Gastrocnemius medialis (tissue), 4 donors: ENCODE results near the gene CD82. TPM values are rescaled to one million over a fixed set of nuclear protein-coding genes. Genes with fewer than 3 reads are reported as not detected.

Source experiments
- ATAC-seq, 2 donors: fragments of 150-250 bp; one replicate each; pipeline ENCODE4 v1.9.1; 2016
- DNase-seq, 2 donors: peaks; one replicate each; pipeline ENCODE4 v3.0.0-alpha.2; 2019
- H3K27ac ChIP-seq, 4 donors: fragments of 200-600 bp; sonication (generic); 1 replicate in 1 of 4; 2 replicates in 3 of 4; pipeline ENCODE4 v1.5.1; 2016 to 2018; ENCODE audit warnings: mild to moderate bottlenecking in 2 of 4, moderate library complexity in 1 of 4
- H3K27me3 ChIP-seq, 3 donors: fragments of 200-600 bp; sonication (generic) in 2 of 3; 1 replicate in 1 of 3; 2 replicates in 2 of 3; pipeline versions ENCODE4 v1.5.1 to v1.6.0; 2016 to 2019; ENCODE audit warnings: mild to moderate bottlenecking in 1 of 3, moderate library complexity in 1 of 3
- H3K36me3 ChIP-seq, 2 donors: fragments of 200-600 bp; sonication (generic) in 1 of 2; one replicate each; pipeline ENCODE4 v1.5.1; 2017 to 2018
- H3K4me1 ChIP-seq, 2 donors: fragments of 200-600 bp; sonication (generic) in 1 of 2; one replicate each; pipeline ENCODE4 v1.5.1; 2016 to 2017; ENCODE audit warnings: mild to moderate bottlenecking in 2 of 2
- H3K4me3 ChIP-seq, 4 donors: fragments of 200-600 bp; sonication (generic) in 3 of 4; 1 replicate in 1 of 4; 2 replicates in 3 of 4; pipeline ENCODE4 v1.5.1; 2016 to 2019; ENCODE audit warnings: mild to moderate bottlenecking in 2 of 4
- H3K9me3 ChIP-seq, 3 donors: fragments of 200-600 bp; sonication (generic) in 2 of 3; 1 replicate in 1 of 3; 2 replicates in 2 of 3; pipeline ENCODE4 v1.5.1; 2016 to 2019
- POLR2A ChIP-seq, 2 donors: fragments of 450-650 bp; IDR thresholded peaks; one replicate each; pipeline ENCODE4 v1.6.1; 2017; ENCODE audit warnings: antibody characterized with exemption in 2 of 2, mild to moderate bottlenecking in 2 of 2, moderate library complexity in 2 of 2
- in situ Hi-C, 4 donors: fragments of 200-750 bp; cut with MboI; loops; one replicate each; pipeline versions ENCODE4 v1.15.0 to v1.8.0; 2017; ENCODE audit warnings: low sequenced_read_pairs in 4 of 4
- intact Hi-C: fragments of 100-400 bp; cut with DNase I; formaldehyde crosslinking; loops from one replicate; pipeline ENCODE4 v1.15.1; 2023; ENCODE audit warnings: low total_unique reads
- total RNA-seq, 4 donors: library from RNA; depleted of rRNA; stranded (reverse); fragments of >200 nt; gene quantifications; one replicate each; pipeline versions ENCODE4 v1.1.0 to v1.2.3, GENCODE V29; 2016
- TF ChIP-seq, protein P1 (sequence below), 5 experiments: fragments of 450-650 bp in 3 of 5; fragments of 200-600 bp in 2 of 5; sonication (generic) in 2 of 5; IDR thresholded peaks in 4 of 5; conservative IDR thresholded peaks in 1 of 5; 1 replicate in 4 of 5; 2 replicates in 1 of 5; pipeline ENCODE4 v1.5.1; 2016 to 2019; ENCODE audit warnings: antibody characterized with exemption in 5 of 5, mild to moderate bottlenecking in 3 of 5, moderate library complexity in 3 of 5

The CD82 gene
- total RNA-seq, 4 donors from 2014 or later, result 4.5 to 17.5 (median 13.5) TPM

DNA sequence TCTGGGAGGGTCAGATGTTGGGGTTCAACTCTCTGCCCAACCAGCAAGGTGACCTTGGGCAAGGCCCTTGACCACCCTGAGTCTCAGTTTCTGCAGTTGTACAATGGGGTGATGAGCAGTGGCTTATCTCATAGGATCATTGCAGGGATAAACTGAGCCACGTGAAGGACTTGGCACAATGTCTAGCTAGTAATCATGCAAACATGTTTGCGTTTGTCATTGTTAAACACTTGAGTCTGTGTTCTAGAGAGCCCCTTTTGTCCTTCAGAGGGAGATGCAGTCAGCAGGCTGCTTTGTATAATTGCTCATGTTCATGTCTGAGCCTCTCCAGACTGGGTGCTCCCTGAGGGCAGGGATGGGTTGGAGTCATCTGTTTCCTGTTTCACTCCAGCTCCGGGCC is 15.8 kb downstream of the CD82 start:
- intact Hi-C loops, result no loop called here
- H3K4me3 ChIP-seq, result no peak overlapping the region
- no peak for ATAC-seq
- no peak overlapping the region for H3K27ac ChIP-seq
- no peak for DNase-seq
- peaks cover 10 to 23% of the 10 kb centered on the region in 2 donors for H3K4me1 ChIP-seq
- no peaks in the 10 kb centered on the region for H3K36me3 ChIP-seq
- TF ChIP-seq POLR2A (IDR thresholded peaks at IDR 0.05), result no peak
- TF ChIP-seq, protein P1, sequence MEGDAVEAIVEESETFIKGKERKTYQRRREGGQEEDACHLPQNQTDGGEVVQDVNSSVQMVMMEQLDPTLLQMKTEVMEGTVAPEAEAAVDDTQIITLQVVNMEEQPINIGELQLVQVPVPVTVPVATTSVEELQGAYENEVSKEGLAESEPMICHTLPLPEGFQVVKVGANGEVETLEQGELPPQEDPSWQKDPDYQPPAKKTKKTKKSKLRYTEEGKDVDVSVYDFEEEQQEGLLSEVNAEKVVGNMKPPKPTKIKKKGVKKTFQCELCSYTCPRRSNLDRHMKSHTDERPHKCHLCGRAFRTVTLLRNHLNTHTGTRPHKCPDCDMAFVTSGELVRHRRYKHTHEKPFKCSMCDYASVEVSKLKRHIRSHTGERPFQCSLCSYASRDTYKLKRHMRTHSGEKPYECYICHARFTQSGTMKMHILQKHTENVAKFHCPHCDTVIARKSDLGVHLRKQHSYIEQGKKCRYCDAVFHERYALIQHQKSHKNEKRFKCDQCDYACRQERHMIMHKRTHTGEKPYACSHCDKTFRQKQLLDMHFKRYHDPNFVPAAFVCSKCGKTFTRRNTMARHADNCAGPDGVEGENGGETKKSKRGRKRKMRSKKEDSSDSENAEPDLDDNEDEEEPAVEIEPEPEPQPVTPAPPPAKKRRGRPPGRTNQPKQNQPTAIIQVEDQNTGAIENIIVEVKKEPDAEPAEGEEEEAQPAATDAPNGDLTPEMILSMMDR (IDR thresholded peaks at IDR 0.05 in 4 of 5, conservative IDR thresholded peaks at IDR 0.05 in 1 of 5), result no peak
- no peaks in the 10 kb centered on the region for H3K27me3 ChIP-seq
- in situ Hi-C loops, result no loop called here
- no peaks in the 10 kb centered on the region for H3K9me3 ChIP-seq

DNA sequence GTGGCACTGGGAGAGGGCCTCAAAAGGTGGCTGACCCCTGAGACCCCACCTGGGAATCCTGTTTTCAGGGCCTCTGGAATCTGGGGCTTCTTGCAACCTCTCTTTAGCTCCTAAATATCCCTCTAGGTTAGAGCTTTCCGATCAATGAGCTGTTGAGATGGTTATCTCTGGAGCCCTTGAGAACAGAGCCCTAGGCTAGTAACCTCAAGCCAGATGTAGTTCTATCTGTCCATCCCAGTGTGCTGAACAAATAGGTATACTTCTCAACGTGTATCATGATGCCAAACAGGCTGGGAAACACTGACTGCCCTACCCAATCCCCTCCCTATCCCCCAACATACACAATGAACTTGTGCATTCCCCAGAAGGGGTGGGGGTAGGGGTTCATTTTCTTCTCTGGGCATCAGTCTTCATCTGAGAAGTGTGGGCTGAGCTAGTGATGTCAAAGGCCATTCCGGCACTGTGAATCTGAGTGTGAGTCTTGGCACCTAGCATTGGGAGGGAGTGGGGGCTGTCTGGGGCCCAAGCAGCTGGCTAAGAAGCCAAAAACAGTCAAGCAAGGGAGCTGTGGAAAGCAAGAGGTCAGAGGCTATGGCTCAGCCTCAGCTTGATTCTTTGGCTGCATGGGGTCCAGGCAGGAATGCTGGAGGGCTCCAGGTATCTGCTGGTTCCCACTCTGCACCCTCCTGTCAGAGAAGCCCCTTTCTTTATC is 17.3 kb downstream of the CD82 start:
- TF ChIP-seq POLR2A (IDR thresholded peaks at IDR 0.05), result no peak
- TF ChIP-seq, protein P1 (IDR thresholded peaks at IDR 0.05 in 4 of 5, conservative IDR thresholded peaks at IDR 0.05 in 1 of 5), result no peak
- ATAC-seq, result no peak
- intact Hi-C loops, result no loop called here

DNA sequence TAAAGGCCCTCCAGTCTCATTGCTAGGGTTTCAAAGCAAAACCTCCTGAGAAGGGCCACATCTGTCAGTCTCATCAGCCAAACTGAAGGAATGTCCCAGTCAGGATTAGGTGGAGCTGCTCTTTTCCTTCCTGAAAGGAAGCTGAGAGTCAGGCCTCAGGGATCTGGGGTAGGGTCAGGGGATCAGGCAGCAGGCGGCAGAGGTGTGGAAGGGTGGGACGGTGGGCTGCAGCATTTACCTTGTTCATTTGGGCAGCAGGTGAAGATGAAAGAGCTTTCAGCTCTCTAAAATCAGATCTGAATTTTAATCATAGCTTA is 17.8 kb downstream of the CD82 start:
- no peaks in the 10 kb centered on the region for H3K27me3 ChIP-seq
- H3K27ac ChIP-seq, result peak overlapping the region in 2 of 4 donors; percentile 22 to 40
- no peak overlapping the region for H3K4me3 ChIP-seq
- ATAC-seq (no peak), DNase-seq (no peak)
- no peak for TF ChIP-seq POLR2A (IDR thresholded peaks at IDR 0.05)
- TF ChIP-seq, protein P1 (IDR thresholded peaks at IDR 0.05 in 4 of 5, conservative IDR thresholded peaks at IDR 0.05 in 1 of 5), result no peak
- peaks cover 10 to 17% of the 10 kb centered on the region in 2 donors for H3K4me1 ChIP-seq
- intact Hi-C loops, result no loop called here
- H3K9me3 ChIP-seq, result no peaks in the 10 kb centered on the region
- H3K36me3 ChIP-seq, result no peaks in the 10 kb centered on the region
- in situ Hi-C loops, result no loop called here

More for the DNA sequence above, 17.3 kb downstream of the CD82 start:
- peak overlapping the region in 2 of 4 donors; percentile 10 to 35 for H3K27ac ChIP-seq
- no peak overlapping the region for H3K4me3 ChIP-seq
- H3K36me3 ChIP-seq, result no peaks in the 10 kb centered on the region
- peaks cover 10 to 21% of the 10 kb centered on the region in 2 donors for H3K4me1 ChIP-seq
- in situ Hi-C loops, result no loop called here
- DNase-seq, result no peak
- H3K9me3 ChIP-seq, result no peaks in the 10 kb centered on the region
- H3K27me3 ChIP-seq, result no peaks in the 10 kb centered on the region

DNA sequence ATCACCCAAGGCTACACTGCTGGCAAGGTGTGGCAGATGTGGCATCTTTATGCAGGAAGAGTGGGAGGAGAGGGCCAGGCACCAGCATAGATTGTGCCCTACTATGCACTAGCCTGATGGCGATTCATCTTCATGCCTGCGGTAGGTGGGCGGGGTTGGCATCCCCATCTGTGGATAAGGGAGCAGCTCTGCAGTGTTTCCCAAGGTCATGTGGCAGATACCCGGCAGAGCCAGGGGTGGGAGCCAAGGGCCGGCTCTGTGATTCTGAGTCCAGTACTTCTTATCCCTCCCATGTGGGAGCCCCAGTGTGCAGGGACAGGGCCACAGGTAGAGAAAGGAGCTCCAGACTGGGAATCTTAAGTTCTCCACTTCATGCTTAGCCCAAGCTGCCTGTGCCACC is 20.0 kb downstream of the CD82 start:
- Histone ChIP-seq H3K4me1 (peaks cover 10 to 17% of the 10 kb centered on the region in 2 donors), H3K9me3 (no peaks in the 10 kb centered on the region), H3K4me3 (no peak overlapping the region), H3K27ac (no peak overlapping the region), H3K36me3 (no peaks in the 10 kb centered on the region), H3K27me3 (no peaks in the 10 kb centered on the region)
- in situ Hi-C loops (no loop called here), intact Hi-C loops (loop anchor here (2.0 kb wide), 1 partner anchor 15 kb away; no protein-coding TSS in a partner anchor)
- ATAC-seq, result no peak
- TF ChIP-seq, protein P1 (IDR thresholded peaks at IDR 0.05 in 4 of 5, conservative IDR thresholded peaks at IDR 0.05 in 1 of 5), result no peak
- no peak for TF ChIP-seq POLR2A (IDR thresholded peaks at IDR 0.05)
- no peak for DNase-seq

DNA sequence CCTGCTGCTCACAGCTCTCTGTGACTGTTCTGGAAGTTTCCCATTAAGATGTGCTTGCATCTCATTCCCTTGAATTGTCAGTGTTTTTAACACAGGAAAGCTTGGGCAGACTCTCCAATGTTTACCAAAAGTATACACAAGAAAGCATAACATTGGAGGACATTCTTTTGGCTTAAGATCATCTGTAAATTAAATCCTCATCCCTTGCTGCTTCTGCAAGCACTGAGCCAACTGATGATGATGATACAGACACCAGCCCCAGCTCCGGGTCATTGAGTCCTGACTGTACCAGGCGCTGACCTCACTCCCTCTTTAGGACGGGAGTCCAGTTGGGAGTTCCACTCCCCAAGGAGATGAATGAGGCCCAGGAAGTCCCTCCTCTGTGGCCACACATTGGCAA is 23.8 kb downstream of the CD82 start:
- H3K9me3 ChIP-seq, result no peaks in the 10 kb centered on the region
- ATAC-seq, result no peak
- intact Hi-C loops, result no loop called here
- H3K27me3 ChIP-seq, result no peaks in the 10 kb centered on the region
- H3K4me3 ChIP-seq, result no peak overlapping the region
- in situ Hi-C loops, result no loop called here
- DNase-seq, result no peak
- no peaks in the 10 kb centered on the region for H3K36me3 ChIP-seq
- peaks cover 36 to 38% of the 10 kb centered on the region in 2 donors for H3K4me1 ChIP-seq
- no peak overlapping the region for H3K27ac ChIP-seq
- TF ChIP-seq, protein P1 (IDR thresholded peaks at IDR 0.05 in 4 of 5, conservative IDR thresholded peaks at IDR 0.05 in 1 of 5), result no peak
- TF ChIP-seq POLR2A (IDR thresholded peaks at IDR 0.05), result no peak
